HPDE6-E6E7 (cell line): Measurements from ENCODE around the gene GJB2.

Experiments
- DNase-seq: peaks from one replicate; pipeline ENCODE4 v3.0.0; 2011; ENCODE audit warnings: missing footprints; ENCODE audit errors: extremely low spot score

GJB2 gene

DNA sequence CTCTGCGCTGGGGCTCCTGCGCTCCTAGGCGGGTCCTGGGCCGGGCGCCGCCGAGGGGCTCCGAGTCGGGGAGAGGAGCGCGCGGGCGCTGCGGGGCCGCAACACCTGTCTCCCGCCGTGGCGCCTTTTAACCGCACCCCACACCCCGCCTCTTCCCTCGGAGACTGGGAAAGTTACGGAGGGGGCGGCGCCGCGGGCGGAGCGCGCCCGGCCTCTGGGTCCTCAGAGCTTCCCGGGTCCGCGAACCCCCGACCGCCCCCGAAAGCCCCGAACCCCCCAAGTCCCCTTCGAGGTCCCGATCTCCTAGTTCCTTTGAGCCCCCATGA is at the start of gene GJB2:
GJB2 (minus strand) TSS at position 103 of the 326 bp plus-strand sequence. CDS start 3,357 bp downstream, outside the sequence.
- DNase-seq = no peak

DNA sequence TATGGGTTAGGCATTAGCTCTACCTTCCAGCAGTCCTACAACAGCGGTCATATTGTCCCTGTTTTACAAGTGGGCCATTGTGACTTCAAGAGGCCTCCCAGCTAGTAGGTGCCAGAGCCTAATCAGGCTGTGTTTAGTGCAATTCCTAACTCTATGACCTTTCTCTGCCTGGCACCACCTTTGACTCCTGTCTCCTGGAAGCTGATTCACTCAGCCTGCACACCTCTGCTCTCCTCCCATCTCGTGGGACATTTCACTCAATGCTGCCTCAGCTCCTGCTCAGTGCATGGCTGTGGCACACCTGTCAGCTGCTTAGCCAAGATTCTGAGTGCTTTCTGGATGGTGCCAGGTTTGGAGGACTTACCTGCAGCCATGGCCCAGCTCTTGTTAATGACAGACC is 48.9 kb upstream of the GJB2 start:
- DNase-seq = no peak

DNA sequence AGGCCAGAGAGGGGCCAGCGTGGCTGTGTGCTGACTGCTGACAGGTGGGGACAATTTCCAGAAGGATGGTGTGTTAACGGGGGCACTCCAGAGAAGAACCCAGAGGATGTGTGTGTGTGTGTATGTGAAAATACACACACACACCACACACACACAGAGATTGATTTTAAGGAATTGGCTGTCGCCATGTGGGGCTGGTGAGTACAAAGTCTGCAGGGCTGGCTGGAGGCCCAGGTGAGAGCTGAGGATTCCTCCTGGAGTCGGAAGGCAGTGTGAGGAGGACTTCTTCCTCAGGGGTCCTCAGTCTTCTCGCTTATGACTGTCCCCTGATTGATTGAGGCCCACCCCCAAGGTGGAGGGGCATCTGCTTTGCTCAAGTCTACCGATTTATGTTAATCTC is 47.0 kb upstream of the GJB2 start:
- no peak for DNase-seq

DNA sequence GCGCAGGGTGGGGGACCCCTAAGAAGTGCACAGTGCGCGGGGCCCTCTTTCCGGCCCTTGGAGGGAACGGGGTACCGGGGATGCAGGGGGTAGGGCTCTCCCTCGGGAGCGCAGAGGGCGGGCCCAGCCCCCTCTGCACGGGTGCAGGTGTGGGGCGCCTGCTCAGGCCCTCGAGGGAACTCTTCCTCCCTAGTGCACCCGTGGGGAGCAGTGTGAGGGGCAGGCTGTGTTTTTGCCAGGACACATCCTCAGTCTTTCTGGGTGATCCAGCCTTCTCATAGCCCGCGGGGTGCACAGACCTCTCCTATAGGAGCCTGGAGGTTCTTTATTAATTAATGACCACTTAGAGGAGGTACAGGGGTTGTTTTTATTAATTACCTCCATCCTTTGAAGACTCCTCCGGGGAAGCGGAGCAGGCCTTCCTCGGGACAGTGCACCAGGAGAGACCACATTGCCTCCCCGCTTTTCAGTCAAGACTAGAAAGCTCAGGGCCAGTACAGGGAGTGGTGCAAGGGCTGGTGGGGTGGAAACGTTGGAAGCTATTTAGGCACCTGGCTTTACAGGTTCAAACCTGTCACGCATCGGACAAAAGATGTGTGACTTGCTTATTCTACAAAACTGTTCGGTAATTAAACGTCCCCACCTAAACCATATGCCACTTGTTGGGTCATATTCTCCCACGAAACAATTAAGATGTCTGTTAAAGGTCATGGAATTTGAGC is 40.0 kb upstream of the GJB2 start:
- no peak for DNase-seq

DNA sequence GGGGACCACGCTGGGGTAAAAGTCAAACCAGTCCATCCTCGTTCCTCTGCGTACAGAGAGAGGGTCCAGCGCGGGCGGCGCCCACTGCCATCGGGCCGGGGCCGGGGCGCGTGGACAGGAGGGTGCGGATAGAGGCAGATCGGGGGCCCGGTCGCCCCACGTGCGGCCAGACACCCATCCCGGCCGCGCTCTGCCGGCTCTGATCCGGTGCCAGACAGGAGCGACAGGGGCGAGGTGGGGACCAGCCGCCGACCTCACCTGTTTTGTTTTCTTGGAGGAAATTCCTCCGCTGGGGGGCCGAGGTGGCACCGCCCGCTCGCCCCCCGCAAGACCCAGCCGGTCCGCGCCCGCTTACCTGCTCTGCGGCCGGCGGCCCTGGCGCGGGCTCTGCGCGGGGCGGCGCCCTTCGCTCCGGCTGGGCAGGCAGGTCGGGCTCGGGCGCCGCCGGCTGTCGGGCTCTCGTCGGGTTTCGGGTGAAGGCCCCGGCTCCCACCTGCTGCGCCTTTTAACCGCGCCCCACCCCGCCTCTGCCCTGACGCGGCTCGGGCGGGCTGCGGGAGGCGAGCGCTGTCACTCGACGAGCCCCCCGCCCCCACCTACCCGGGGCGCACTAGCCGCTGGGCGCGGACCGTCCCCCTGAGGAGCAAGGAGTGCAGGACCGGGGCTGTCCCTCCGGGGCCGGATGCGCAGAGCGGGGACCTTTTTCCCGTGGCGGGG is 39.3 kb upstream of the GJB2 start, which contains the start of gene GJB6:
GJB6 (minus strand) TSS at position 481 of the 717 bp plus-strand sequence. CDS start 8,839 bp downstream, outside the sequence.
- peak; percentile 2 for DNase-seq

DNA sequence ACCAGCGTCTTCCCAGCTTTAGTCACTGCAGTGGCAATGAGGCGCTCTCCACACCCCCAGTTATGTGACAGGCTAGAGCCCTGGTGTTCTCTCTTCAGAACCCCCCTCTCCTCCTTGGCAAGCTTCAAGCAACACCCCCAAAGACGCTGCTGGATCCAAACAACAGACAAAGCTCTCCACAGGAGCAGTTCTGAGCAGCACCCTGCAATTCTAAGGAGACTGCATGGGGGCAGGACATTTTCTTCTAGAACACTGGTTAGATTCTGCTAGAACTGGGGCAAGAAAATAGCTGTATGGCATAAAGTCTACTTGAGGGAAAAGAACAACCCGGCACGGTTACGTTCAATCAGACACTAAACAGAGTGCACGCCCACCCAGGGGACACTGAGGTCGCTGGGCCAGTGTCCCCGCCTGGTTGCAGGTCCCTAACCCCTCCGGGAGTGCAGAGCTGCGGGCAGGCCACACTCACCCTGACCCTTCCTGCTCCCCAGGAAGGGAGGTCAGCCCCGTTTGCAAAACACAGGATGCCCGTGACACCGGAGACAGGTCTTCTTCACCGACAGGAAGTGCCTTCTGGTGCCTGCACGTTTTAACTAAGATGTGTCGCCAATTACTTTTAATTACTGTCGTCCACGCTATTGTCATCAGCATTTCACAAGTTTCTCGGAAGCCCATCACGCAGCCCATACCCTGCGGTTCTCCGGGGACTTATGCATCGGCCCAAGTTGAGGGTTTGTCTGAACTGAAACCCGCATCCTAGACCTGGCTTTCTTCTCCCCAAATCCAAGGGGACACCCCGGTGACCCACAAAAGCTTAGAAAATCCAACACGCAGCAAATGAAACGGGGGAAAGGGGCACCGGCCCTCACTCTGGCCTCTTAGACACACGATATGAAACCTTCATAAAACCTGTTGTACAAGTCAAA is 38.4 kb upstream of the GJB2 start:
- DNase-seq = no peak

DNA sequence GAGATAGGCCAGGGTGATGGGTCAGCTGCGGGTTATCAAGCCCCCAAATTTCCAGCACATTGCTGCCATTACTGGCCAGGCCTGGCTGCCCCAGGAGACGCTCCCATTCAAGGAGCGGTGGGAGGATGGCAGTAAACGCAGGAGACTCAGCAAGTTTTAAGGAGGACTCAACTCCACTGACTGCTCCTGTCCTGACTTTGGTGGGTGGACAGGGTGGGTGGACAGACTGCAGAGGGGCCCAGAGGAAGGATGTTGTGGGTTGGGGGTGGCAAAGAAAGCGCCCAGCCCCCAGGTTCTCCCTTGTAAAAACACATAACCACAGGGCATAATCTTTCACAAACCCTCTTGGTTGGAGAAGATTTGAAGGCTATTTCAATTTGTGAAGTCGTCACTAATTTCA is 35.0 kb upstream of the GJB2 start:
- DNase-seq = no peak

DNA sequence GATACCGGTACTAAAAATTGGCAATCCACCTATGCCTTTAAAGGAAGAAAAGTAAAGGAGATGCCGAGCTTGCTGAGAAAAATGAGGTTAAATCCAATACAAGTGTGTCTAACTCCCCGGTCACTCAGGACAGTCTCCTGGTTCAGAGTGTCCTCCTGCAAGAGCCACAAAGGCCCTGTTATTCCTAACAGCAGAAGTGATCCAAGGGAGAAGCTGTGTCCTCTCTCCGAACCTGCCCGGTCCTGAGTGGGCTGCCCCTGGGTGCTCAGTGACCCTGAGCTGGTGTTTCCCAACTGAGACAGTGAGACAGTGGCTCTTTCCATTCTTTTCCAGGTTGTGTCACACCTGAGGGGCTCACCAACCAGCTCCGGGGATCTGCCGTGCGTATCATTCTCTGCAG is 34.5 kb upstream of the GJB2 start:
- no peak for DNase-seq

DNA sequence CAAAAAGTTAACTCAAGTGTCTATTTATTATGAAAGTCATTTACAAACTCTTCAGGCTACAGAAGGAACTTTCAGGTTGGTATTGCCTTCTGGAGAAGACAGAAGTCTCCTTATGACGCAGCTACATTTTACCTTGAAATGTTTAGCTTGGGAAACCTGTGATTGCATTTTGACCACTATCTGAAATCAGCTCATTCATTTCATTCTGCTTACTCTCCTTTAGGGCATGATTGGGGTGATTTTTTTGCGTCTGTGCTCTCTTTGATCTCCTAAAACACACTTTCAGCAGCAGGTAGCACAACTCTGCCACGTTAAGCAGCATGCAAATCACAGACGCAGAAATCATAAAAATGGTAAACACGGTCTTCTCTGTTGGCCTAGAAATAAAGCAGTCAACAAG is 29.8 kb upstream of the GJB2 start:
- no peak for DNase-seq

DNA sequence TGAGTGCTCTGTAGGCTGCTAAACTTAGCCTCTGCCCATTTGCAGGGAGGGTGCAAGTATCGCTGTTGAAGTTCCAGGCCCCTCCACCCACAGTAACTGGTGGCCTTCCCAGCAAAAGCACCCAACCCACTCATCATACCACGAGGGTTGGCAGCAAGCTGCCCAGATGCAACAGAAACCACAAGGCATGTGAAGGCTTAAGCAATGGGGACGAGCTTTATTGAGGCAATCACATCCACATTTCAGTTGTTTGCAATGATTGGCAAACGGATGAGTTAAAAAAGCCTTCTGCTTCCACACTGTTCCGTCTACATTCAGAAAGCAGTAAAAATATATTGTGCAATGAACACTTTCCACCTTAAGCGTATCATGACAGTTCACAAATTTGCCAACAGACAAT is 29.0 kb upstream of the GJB2 start:
- DNase-seq = no peak

DNA sequence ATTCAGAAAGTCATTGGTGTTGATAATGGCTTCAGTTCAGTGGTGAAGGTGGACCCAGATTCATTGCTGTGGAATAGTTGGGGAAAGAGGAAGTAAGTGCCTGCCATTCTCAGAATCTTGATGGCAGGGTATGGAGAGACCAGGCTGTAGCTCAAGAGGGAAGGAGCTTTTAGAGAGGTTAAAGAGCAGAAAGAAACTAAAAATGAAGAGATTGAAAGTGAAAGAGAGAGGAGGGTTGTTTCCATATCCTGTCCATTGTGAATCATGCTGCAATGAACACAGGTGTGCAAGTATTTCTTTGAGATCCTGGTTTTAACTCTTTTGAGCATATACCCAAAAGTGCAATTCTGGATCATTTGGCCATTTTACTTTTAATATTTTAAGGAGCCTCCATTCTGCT is 26.8 kb upstream of the GJB2 start:
- DNase-seq = no peak

DNA sequence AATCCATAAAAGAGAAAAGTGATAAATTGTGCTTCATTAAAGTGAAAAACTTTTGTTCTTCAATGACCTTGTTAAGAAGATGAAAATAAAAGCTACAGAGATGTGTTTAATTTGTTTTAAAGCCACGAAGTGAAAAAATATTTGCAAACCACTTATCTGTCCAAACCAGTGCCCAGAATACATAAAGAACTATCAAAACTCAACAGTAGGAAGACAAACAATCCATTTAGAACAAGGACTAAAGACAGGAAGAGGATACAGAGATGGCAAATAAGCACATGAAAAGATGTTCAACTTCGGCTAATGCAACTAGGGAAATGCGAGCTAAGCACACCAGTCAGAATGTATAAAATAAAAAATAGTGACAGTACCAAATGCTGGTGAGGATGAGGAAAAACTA is 24.4 kb upstream of the GJB2 start:
- DNase-seq = no peak

DNA sequence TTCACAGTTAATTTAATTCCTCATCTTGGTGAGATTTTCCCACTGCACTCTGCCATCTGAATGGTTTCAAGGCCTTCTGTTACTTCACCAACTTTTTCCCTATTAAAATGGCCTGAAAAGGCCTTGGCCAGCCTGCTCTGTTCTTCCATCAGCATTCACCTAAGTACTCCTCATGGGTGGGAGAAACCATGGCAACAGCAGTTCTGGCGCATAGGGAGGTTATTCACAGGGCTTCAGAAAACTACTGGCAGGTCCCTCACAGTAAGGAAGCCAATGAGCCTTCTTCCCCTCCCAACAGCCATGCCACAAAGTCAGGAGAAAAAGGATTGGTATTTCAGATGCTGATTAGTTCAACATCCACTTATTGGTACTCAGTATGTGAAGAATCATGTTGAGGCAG is 17.2 kb upstream of the GJB2 start:
- no peak for DNase-seq

DNA sequence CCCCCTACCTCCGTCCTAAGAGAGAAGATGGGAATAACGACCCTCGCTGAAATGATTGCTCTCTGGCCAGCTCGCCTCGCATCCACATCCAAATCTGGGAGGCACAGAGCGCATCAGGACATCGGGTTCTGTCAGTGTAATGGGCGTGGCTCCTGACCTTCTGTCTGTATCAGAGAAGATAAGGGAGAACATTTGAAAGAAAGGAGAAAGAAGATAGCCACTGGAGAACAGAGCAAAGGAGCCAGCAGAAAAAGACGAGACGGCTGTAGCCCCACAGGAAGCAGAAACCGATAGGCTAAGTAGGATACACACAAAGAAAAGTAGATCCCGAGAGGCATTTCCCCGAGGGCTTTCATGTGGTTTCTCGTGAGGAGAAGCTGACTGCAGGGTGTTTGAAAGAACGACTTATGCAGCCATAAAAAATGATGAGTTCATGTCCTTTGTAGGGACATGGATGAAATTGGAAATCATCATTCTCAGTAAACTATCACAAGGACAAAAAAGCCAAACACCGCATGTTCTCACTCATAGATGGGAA is 14.0 kb upstream of the GJB2 start:
- no peak for DNase-seq

DNA sequence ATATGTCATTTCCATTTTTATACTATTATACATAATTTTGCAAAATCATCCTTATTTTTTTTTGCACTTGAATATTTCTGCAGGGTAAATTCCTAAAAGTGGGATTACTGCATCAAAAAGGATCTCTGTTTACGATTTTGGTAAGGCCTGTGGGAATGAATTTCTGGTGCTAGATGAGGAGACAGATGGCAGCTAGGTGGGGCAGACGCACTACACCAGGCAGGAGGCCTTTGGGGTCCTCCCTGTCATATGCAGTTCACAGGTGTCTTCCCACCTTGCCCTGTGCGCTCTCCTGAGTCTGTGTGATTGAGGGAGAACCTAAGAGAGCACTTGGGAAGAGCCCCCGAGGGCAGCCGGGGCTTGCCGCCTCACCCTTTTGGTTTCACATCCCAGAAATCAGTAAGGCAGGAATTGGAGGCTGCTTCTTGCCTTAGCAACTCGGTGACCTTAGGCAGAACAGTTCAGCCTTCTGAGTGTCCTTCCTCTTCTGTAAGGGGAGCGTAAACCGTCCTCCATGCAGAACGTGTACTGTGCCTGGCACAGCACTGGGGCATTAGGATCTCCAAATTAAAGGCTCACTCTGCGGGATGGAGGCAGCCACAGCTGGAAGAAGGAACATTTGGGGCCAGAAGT is 13.4 kb upstream of the GJB2 start:
- no peak for DNase-seq

DNA sequence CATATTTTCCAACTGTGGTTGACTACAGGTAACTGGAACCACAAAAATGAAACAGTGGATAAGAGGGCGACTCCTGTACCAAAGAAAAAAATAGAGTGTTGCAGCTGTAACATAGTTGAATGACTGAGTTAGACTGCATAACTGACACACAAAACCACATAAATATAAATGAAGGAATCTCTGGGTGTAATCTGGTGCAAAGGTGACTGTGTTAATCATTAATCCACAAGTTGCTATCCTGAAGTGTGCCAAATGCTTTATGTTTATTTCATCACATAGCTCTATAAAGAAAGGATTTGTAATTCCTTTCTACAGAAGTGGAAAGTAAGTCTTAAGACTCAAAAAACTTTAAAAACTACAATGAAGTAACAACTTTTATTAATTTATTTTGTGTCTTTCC is 6.0 kb upstream of the GJB2 start:
- no peak for DNase-seq

DNA sequence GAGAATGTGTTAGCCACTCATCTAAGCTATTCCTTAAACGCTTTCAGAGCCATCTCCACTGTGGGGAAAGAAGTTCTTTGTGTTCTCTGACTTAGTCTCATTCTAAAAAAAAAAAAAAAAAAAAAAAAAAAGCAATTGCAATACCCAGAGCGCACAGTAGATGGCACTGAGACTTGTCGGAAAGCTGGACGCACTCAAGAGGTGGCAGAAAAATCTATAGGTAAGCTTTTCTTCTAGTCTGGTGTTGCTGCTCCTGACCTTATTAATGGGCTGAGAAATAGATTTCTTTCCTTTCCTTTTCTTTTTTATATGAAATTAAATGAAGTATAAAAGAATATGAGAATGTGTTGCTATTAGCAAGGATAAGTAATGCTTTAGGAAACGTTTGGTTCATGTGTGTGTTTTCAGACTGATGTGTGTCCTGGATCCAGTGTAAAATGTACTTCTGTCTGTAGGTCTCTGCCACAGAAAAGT is 4.7 kb upstream of the GJB2 start:
- DNase-seq = no peak

DNA sequence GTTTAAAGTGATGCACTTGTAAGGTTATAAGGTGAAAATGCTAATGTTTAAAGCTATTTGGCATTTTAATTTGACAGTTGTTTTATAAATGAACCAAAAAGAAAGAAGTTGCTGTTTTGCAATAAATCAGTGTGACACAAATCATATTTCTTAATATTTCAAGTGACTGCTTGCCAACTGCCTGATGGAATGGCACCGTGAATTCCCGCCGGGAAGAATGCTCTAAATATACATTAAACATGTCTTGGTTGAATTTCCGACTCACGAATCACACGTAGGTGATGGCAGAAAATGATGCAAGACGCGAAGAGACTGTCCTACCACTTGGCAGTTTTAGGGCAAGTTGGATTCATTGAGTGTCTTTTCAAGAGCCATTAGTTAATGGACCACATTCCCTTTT is 3.1 kb upstream of the GJB2 start:
- no peak for DNase-seq

DNA sequence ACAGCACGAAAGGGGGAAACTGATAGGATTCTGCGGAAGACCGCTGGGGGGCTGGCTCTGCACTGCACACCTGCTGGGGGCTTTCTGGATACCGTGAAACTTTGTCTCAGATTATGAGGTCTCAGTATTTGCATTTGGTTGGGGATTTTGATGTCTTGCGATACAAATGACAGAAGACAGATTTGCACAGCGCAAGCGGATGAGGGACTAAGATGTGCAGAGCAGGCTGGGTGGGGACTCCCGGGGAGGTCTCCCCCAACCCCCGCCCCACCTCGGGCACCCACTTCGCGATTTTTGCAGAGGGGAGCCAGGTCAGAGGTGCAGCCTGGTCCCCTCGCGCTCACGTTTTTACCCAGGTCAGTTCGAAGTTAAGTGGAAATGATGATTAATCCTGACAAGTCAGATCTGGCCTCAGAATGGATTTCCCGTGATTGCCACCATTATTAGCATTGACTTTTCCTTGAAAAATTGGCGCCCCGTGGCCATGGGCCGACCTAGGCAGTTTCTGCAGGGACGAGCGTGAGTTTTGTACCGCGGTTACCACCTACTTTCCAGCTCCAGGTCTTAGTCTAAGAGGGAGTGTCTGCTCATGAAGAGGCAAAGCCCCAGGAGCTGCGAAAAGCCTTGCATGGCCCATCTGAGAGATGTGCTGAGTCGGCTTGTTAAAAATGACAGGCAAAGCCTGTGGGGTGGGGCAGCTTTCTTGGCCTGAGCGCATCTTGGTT is 1.3 kb upstream of the GJB2 start:
- DNase-seq = no peak

DNA sequence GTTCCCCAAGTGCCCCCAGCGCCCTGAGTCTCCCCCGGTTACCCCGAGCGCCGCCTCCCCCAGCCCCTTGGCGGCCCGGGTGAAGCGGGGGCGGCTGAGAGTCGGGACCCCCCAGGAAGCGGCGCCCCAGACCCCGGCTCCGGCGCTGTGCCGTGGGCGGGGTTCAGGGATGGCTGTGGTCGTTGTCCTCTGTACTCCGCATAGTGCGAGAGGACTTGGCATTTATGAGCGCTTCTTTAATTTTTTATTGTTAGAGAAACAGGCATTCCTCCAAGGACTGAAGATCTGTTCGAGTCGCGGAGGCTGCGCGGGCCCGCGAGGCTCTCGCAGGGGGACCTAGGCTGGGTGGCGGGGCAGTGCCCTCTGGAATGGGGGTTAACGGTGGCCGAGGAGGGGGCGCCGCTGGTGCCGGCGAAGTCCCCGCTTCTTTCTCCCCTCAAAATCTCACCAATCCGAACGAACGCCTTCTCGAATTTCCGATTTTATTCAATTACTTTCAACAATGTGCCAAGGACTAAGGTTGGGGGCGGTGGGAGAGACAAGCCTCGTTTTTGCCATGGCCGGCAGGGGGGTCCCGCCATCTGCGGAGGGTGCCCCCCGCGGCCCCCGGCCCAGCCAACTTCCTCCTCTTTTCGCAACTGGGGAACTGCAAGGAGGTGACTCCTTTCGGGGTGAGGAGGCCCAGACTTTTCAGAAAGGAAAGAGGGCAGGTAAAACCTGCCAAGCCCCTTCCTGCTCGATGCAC is 596 bp upstream of the GJB2 start:
- DNase-seq = no peak
